ENCODE measurements around the gene DYNLT4.
"Not testable (repeated sequence)": the region's sequence is repeated elsewhere in the genome, so short reads cannot be mapped to it uniquely, and the experiment has no call there.

DYNLT4 gene

DNA sequence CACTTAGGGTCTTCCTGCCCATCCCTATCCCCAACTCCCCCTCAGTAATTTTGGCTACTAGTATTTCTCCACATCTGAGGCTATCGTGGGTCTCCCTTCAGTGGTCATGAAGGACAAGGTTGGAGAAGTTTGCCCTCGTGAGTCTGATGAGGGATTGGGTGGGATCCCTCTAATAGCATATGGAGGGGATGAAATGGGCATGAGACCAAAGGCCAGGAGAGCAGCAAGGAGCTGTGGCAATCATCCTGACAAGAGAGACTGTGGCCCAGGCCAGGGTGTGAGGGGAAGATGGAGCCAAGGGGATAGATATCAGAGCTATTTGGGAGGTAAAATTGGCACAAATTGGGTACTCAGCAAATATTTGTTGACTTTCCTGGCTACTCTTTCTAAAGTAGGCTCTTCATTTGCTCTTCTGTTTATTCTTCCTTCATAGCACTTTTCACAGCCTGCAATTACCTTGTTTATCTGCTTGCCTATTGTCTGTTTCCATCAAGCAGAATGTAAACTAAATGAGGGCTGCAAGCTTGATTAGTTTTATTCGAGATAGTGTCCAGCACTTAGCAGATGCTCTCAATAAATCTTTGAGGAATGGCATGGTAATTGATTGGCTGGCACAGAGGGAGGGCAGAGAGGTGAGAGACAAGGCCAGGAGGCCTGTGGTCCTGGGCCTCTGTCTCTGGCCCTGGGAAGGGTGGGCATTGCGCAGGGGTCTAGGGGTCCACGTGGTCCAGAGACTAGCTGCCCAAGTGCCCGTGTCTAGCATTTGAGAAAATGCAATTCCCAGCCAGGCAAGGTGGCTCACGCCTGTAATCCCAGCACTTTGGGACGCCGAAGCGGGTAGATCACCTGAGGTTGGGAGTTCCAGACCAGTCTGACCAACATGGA lies 8.4 kb downstream of the DYNLT4 start:
- H3K4me3 ChIP-seq (ENCODE audit: low read depth, low read length) = no peak overlapping the region
- no peak for DNase-seq (ENCODE audit: low read depth)

GRCh38 chr1:44797886-44798285 lies 9.3 kb downstream of the DYNLT4 start:
- H3K4me3 ChIP-seq (ENCODE audit: low read depth, low read length); DNase-seq (ENCODE audit: low read depth): not testable (repeated sequence)

More for the DNA sequence above, 8.4 kb downstream of the DYNLT4 start:
- TF ChIP-seq MYC (IDR thresholded peaks at IDR 0.05; ENCODE audit: low read depth, low read length) = no peak
- no peak for TF ChIP-seq MAX (IDR thresholded peaks at IDR 0.05; ENCODE audit: low read depth, low read length)
- TF ChIP-seq CTCF (IDR thresholded peaks at IDR 0.05; ENCODE audit: low read depth, low read length) = no peak
- TF ChIP-seq POLR2A (IDR thresholded peaks at IDR 0.05; ENCODE audit: extremely low read depth, insufficient read length) = no peak

GRCh38 chr1:44792736-44793502 lies 14.2 kb downstream of the DYNLT4 start:
- DNase-seq (ENCODE audit: low read depth) = no peak
- no peak for TF ChIP-seq POLR2A (IDR thresholded peaks at IDR 0.05; ENCODE audit: extremely low read depth, insufficient read length)
- no peak for TF ChIP-seq MAX (IDR thresholded peaks at IDR 0.05; ENCODE audit: low read depth, low read length)
- no peak for TF ChIP-seq MYC (IDR thresholded peaks at IDR 0.05; ENCODE audit: low read depth, low read length)
- TF ChIP-seq CTCF (IDR thresholded peaks at IDR 0.05; ENCODE audit: low read depth, low read length) = no peak
- H3K4me3 ChIP-seq (ENCODE audit: low read depth, low read length) = no peak overlapping the region

DNA sequence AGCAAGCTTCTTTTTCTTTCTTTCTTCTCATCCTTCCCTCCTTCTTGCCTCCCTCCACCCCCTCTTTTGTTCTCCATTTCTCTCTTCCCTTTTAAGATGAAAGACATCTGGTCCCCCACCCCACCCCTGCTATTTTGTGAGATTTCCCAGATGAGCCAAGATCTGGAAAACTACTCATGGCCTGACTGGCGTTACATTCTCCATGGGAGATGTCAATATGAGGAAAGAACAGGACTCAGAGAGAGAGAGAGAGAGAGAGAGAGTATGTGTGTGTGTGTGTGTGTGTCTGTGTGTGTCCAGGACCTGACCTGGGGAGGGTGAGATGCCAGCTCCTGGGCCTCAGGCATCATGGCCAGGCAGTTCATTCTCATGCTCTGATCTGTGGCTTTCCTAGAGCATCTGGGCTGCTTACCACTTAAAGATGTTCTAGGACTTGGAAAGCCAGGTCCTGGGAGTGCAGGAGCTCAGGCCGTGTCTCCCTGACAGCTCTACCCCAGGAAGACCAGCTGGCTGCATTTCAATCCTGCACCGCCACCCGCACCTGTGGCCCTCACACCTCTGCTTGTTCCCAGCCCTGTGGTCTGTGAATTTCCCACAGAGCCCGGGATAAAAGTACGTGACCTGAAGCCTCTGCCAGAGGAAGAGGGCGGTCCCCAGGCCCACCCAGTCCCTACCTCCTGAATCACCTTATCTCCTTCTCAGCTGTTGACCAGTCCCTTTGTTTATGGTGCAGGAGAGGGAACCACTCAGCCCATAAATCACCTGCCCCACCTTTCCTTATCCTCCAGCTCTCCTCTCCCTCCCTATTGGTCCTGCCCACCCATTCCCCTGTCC lies 16.0 kb downstream of the DYNLT4 start:
- no peak overlapping the region for H3K4me3 ChIP-seq (ENCODE audit: low read depth, low read length)
- no peak for DNase-seq (ENCODE audit: low read depth)
- TF ChIP-seq MYC (IDR thresholded peaks at IDR 0.05; ENCODE audit: low read depth, low read length) (no peak), MAX (IDR thresholded peaks at IDR 0.05; ENCODE audit: low read depth, low read length) (no peak), CTCF (IDR thresholded peaks at IDR 0.05; ENCODE audit: low read depth, low read length) (no peak), POLR2A (IDR thresholded peaks at IDR 0.05; ENCODE audit: extremely low read depth, insufficient read length) (no peak)

DNA sequence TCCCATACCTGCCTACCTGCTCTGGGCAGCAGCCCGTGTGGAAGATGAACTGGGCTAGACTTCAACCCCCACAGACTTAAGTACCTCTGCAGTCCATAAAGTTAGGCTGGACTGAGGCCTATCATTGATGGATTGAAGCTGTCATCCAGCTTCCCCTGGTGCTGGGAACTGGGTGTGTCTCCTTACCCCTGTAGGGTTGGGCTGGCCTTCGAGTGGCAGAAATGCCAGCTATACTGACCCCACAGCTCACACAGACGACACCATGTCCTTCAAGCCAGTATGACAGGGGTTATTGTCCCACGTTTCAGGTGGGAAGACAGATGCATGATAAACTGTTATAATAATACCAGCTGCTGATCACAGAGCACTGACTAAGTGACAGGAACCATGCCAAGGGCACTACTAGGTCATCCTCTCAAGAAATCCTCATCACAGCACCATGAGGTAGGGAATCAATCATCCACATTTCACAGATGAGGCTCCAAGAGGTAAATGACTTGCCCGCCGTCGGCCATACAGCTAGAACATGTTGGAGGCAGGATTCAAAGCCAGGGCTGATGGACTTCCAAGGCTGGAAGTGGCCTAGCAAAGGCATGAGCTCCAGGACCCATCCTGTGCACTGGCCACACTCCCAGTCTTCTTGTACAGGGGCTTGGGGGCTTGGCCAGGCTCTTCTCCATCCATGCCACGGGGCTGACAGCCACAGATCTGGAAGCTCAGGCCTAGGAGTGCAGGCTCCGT lies 18.9 kb downstream of the DYNLT4 start, which contains the start of gene BEST4:
Gene BEST4 (minus strand): TSS at position 51 of the 741 bp plus-strand sequence. CDS start 465 bp downstream, outside the sequence.
- H3K4me3 ChIP-seq (ENCODE audit: low read depth, low read length) = no peak within 1 kb of the TSS
- TF ChIP-seq MYC (IDR thresholded peaks at IDR 0.05; ENCODE audit: low read depth, low read length) (no peak), POLR2A (IDR thresholded peaks at IDR 0.05; ENCODE audit: extremely low read depth, insufficient read length) (no peak), CTCF (IDR thresholded peaks at IDR 0.05; ENCODE audit: low read depth, low read length) (no peak), MAX (IDR thresholded peaks at IDR 0.05; ENCODE audit: low read depth, low read length) (no peak)
- no peak for DNase-seq (ENCODE audit: low read depth)

Data from NB4 (cell line).